Spleen (tissue), 11 donors: Measurements from ENCODE around the gene DHX9. TPM values are rescaled to one million over a fixed set of nuclear protein-coding genes. Genes with fewer than 3 reads are reported as not detected.

Experiments
- DNase-seq: peaks from one replicate; pipeline ENCODE4 v3.0.0-alpha.2; 2020
- H3K27ac ChIP-seq, 8 donors: fragments of 200-600 bp; sonication (generic) in 7 of 8; 1 replicate in 4 of 8; 2 replicates in 4 of 8; pipeline versions ENCODE4 v1.5.0 to v1.8.0; 2016 to 2021; ENCODE audit warnings: inconsistent platforms in 4 of 8, mild to moderate bottlenecking in 4 of 8, moderate library complexity in 1 of 8
- H3K27me3 ChIP-seq, 7 donors: fragments of 200-600 bp; sonication (generic) in 6 of 7; replicated peaks in 1 of 7; 1 replicate in 4 of 7; 2 replicates in 3 of 7; pipeline versions ENCODE4 v1.5.0 to v1.8.0; 2016 to 2021; ENCODE audit warnings: inconsistent platforms in 3 of 7, mild to moderate bottlenecking in 1 of 7
- H3K36me3 ChIP-seq, 6 donors: fragments of 200-600 bp; sonication (generic) in 5 of 6; 1 replicate in 4 of 6; 2 replicates in 2 of 6; pipeline versions ENCODE4 v1.5.0 to v1.8.0; 2016 to 2021; ENCODE audit warnings: inconsistent platforms in 2 of 6
- H3K4me1 ChIP-seq, 6 donors: fragments of 200-600 bp; sonication (generic) in 5 of 6; 1 replicate in 3 of 6; 2 replicates in 3 of 6; pipeline versions ENCODE4 v1.5.0 to v1.8.0; 2016 to 2021; ENCODE audit warnings: inconsistent platforms in 3 of 6
- H3K4me3 ChIP-seq, 8 donors: fragments of 200-600 bp; sonication (generic) in 7 of 8; 1 replicate in 4 of 8; 2 replicates in 4 of 8; pipeline versions ENCODE4 v1.5.0 to v1.8.0; 2016 to 2021; ENCODE audit warnings: inconsistent platforms in 4 of 8, mild to moderate bottlenecking in 4 of 8, moderate library complexity in 2 of 8
- H3K9me3 ChIP-seq, 8 donors: fragments of 200-600 bp; sonication (generic) in 7 of 8; 1 replicate in 4 of 8; 2 replicates in 4 of 8; pipeline versions ENCODE4 v1.5.0 to v1.8.0; 2016 to 2021; ENCODE audit warnings: inconsistent platforms in 4 of 8
- CTCF ChIP-seq, 11 experiments: fragments of 200-600 bp in 7 of 11; fragments of 450-650 bp in 4 of 11; sonication (generic) in 4 of 11; IDR thresholded peaks in 8 of 11; conservative IDR thresholded peaks in 3 of 11; 1 replicate in 7 of 11; 2 replicates in 4 of 11; pipeline versions ENCODE4 v1.4.0 to v1.8.0; 2016 to 2021; ENCODE audit warnings: antibody characterized with exemption in 11 of 11, inconsistent platforms in 4 of 11, mild to moderate bottlenecking in 1 of 11
- POLR2A ChIP-seq, 3 donors: fragments of 450-650 bp; IDR thresholded peaks; one replicate each; pipeline ENCODE4 v1.5.1; 2017; ENCODE audit warnings: antibody characterized with exemption in 3 of 3, mild to moderate bottlenecking in 1 of 3
- POLR2AphosphoS5 ChIP-seq, 3 donors: sonication (generic); formaldehyde crosslinking; IDR thresholded peaks; one replicate each; pipeline ENCODE4 v1.5.1; 2017; ENCODE audit warnings: antibody characterized with exemption in 3 of 3
- WGBS, 5 donors: extraction: QIAGEN DNeasy Blood & Tissue Kit in 3 of 5; methylation state at CpG; one replicate each; pipeline versions ENCODE4 v1.1.5 to v1.1.7; 2013 to 2018; 5-methylcytosine and 5-hydroxymethylcytosine counted together
- intact Hi-C: fragments of 100-400 bp; cut with DNase I; formaldehyde crosslinking; loops from one replicate; pipeline ENCODE4 v1.15.0; 2023; ENCODE audit warnings: low total_unique reads
- polyA plus RNA-seq, 3 donors: library from polyadenylated mRNA; stranded (reverse); fragments of 200-250 nt; gene quantifications; one replicate each; pipeline ENCODE4 v1.2.1, GENCODE V29; 2013
- total RNA-seq, 7 donors: library from RNA; depleted of rRNA in 3 of 7; stranded (reverse); fragments of >200 nt in 3 of 7; fragmentation: NEBNext Ultra II Directional in 4 of 7; extraction: Animal tissue kit (Norgen Biotek cat#: 25700) in 4 of 7; gene quantifications; one replicate each; pipeline versions ENCODE4 v1.1.0 to v1.2.1, GENCODE V29; 2016 to 2021
- donor health status: healthy with polysubstance abuse.
- donor health status: DM: no; HTN: no; CAD: no; lungs with moderate emphysema.
- donor health status: DM: no; HTN: no; CAD: no.
- donor health status: Bipolar disorder and iron deficiency.
- donor health status: healthy.
- donor health status: DM: no; HTN: no; CAD: no.
- donor health status: DM: yes; HTN: yes; CAD: no.

DHX9 gene
- total and polyA plus RNA-seq, 10 donors: 61.0 to 145 (median 110) TPM

GRCh38 chr1:182847105-182847504 lies 8.0 kb downstream of the DHX9 start:
- intact Hi-C loops: no loop called here
- Histone ChIP-seq H3K4me3 (no peak overlapping the region), H3K36me3 (peaks cover 0 to 97% (median 77%) of the 10 kb centered on the region in 6 donors), H3K27ac (no peak overlapping the region), H3K27me3 (no peaks in the 10 kb centered on the region), H3K4me1 (peaks cover 12 to 93% (median 43%) of the 10 kb centered on the region in 6 donors), H3K9me3 (no peaks in the 10 kb centered on the region)
- no peak for DNase-seq
- TF ChIP-seq CTCF (IDR thresholded peaks at IDR 0.05 in 8 of 11, conservative IDR thresholded peaks at IDR 0.05 in 3 of 11): no peak
- no peak for TF ChIP-seq POLR2AphosphoS5 (IDR thresholded peaks at IDR 0.05)

GRCh38 chr1:182848736-182849135 lies 9.6 kb downstream of the DHX9 start:
- intact Hi-C loops: no loop called here
- H3K4me3 ChIP-seq: no peak overlapping the region
- WGBS, 5 donors: 93 to 100% (median 98%) methylated on average over 2 of the region's 2 CpGs

GRCh38 chr1:182850319-182850718 lies 11.2 kb downstream of the DHX9 start:
- no peaks in the 10 kb centered on the region for H3K9me3 ChIP-seq
- WGBS, 5 donors: 81 to 98% (median 97%) methylated on average over 4 of the region's 4 CpGs

More at GRCh38 chr1:182848736-182849135, 9.6 kb downstream of the DHX9 start:
- Histone ChIP-seq H3K36me3 (peaks cover 0 to 100% (median 86%) of the 10 kb centered on the region in 6 donors), H3K27me3 (no peaks in the 10 kb centered on the region), H3K4me1 (peaks cover 3 to 76% (median 27%) of the 10 kb centered on the region in 6 donors), H3K27ac (no peak overlapping the region), H3K9me3 (no peaks in the 10 kb centered on the region)
- no peak for TF ChIP-seq POLR2A (IDR thresholded peaks at IDR 0.05)
- no peak for TF ChIP-seq POLR2AphosphoS5 (IDR thresholded peaks at IDR 0.05)
- TF ChIP-seq CTCF (IDR thresholded peaks at IDR 0.05 in 8 of 11, conservative IDR thresholded peaks at IDR 0.05 in 3 of 11): no peak
- no peak for DNase-seq

GRCh38 chr1:182851825-182852224 lies 12.7 kb downstream of the DHX9 start:
- 80 to 97% (median 93%) methylated on average over 1 of the region's 1 CpG for WGBS, 5 donors
- H3K27ac ChIP-seq: no peak overlapping the region
- peaks cover 0 to 100% (median 92%) of the 10 kb centered on the region in 6 donors for H3K36me3 ChIP-seq
- no peak for DNase-seq
- intact Hi-C loops: no loop called here
- no peak for TF ChIP-seq POLR2AphosphoS5 (IDR thresholded peaks at IDR 0.05)
- TF ChIP-seq CTCF (IDR thresholded peaks at IDR 0.05 in 8 of 11, conservative IDR thresholded peaks at IDR 0.05 in 3 of 11): no peak
- no peak for TF ChIP-seq POLR2A (IDR thresholded peaks at IDR 0.05)
- H3K27me3 ChIP-seq: no peaks in the 10 kb centered on the region
- no peak overlapping the region for H3K4me3 ChIP-seq
- peaks cover 0 to 55% (median 11%) of the 10 kb centered on the region in 6 donors for H3K4me1 ChIP-seq
- no peaks in the 10 kb centered on the region for H3K9me3 ChIP-seq

More at GRCh38 chr1:182850319-182850718, 11.2 kb downstream of the DHX9 start:
- H3K36me3 ChIP-seq: peaks cover 0 to 100% (median 90%) of the 10 kb centered on the region in 6 donors
- DNase-seq: no peak
- TF ChIP-seq POLR2A (IDR thresholded peaks at IDR 0.05): no peak
- TF ChIP-seq POLR2AphosphoS5 (IDR thresholded peaks at IDR 0.05): no peak
- TF ChIP-seq CTCF (IDR thresholded peaks at IDR 0.05 in 8 of 11, conservative IDR thresholded peaks at IDR 0.05 in 3 of 11): no peak
- H3K27ac ChIP-seq: no peak overlapping the region
- intact Hi-C loops: no loop called here
- no peak overlapping the region for H3K4me3 ChIP-seq
- H3K4me1 ChIP-seq: peaks cover 0 to 63% (median 14%) of the 10 kb centered on the region in 6 donors
- H3K27me3 ChIP-seq: no peaks in the 10 kb centered on the region
